SK-N-SH treated with all-trans-retinoic acid at 6 μM for 48 hours (cell line): Measurements from ENCODE around the gene B3GNT5.

ENCODE experiments used
- ESRRG ChIP-seq: fragments of 250-450 bp; sonication (Bioruptor Pico); IDR thresholded peaks from 2 replicates; pipeline ENCODE4 v1.6.1; 2021; ENCODE audit warnings: mild to moderate bottlenecking
- TF ChIP-seq, protein P1 (sequence below): fragments of 250-450 bp; sonication (Bioruptor Pico); IDR thresholded peaks from 2 replicates; pipeline ENCODE4 v1.8.0; 2021; ENCODE audit warnings: low read depth, mild to moderate bottlenecking, moderate library complexity, borderline replicate concordance

DNA sequence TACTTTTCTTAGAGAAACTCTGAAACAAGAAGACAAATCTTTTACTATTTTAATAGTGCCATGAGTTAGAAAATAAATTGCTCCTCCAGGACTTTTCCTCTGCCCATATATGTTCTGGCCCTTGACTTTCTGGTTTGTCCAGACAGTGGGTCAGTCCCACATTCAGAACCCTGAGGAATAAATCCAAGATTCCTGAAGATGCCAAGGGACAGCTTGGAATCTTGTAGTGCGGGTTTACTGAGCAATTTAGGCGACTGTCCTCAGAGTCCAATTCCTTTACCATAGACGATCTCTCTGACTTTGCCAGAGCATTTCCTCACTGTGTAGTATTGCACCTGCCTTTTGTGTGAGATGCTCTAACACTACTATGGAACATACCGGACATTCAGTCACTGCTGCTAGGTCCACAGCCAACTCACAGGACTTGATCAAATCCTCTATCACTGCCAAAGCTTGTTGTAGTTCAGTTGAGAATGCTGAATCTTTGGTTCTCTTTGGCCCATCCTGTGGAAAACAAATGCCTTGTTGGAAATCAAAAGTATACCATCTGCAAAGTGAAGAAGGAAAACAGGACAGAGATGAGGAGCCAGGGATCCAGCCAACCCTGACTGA, 37.4 kb upstream of the B3GNT5 start:
- no peak for TF ChIP-seq ESRRG (CRISPR knock-in tag)
- TF ChIP-seq, protein P1, sequence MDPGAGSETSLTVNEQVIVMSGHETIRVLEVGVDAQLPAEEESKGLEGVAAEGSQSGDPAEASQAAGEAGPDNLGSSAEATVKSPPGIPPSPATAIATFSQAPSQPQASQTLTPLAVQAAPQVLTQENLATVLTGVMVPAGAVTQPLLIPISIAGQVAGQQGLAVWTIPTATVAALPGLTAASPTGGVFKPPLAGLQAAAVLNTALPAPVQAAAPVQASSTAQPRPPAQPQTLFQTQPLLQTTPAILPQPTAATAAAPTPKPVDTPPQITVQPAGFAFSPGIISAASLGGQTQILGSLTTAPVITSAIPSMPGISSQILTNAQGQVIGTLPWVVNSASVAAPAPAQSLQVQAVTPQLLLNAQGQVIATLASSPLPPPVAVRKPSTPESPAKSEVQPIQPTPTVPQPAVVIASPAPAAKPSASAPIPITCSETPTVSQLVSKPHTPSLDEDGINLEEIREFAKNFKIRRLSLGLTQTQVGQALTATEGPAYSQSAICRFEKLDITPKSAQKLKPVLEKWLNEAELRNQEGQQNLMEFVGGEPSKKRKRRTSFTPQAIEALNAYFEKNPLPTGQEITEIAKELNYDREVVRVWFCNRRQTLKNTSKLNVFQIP (CRISPR knock-in tag): no peak
